Spleen (tissue), 11 donors: Measurements from ENCODE around the gene SERPINA3. TPM values are rescaled to one million over a fixed set of nuclear protein-coding genes. Genes with fewer than 3 reads are reported as not detected.

Source experiments
- DNase-seq: peaks from one replicate; pipeline ENCODE4 v3.0.0-alpha.2; 2020
- H3K27ac ChIP-seq, 8 donors: fragments of 200-600 bp; sonication (generic) in 7 of 8; 1 replicate in 4 of 8; 2 replicates in 4 of 8; pipeline versions ENCODE4 v1.5.0 to v1.8.0; 2016 to 2021; ENCODE audit warnings: inconsistent platforms in 4 of 8, mild to moderate bottlenecking in 4 of 8, moderate library complexity in 1 of 8
- H3K27me3 ChIP-seq, 7 donors: fragments of 200-600 bp; sonication (generic) in 6 of 7; replicated peaks in 1 of 7; 1 replicate in 4 of 7; 2 replicates in 3 of 7; pipeline versions ENCODE4 v1.5.0 to v1.8.0; 2016 to 2021; ENCODE audit warnings: inconsistent platforms in 3 of 7, mild to moderate bottlenecking in 1 of 7
- H3K36me3 ChIP-seq, 6 donors: fragments of 200-600 bp; sonication (generic) in 5 of 6; 1 replicate in 4 of 6; 2 replicates in 2 of 6; pipeline versions ENCODE4 v1.5.0 to v1.8.0; 2016 to 2021; ENCODE audit warnings: inconsistent platforms in 2 of 6
- H3K4me1 ChIP-seq, 6 donors: fragments of 200-600 bp; sonication (generic) in 5 of 6; 1 replicate in 3 of 6; 2 replicates in 3 of 6; pipeline versions ENCODE4 v1.5.0 to v1.8.0; 2016 to 2021; ENCODE audit warnings: inconsistent platforms in 3 of 6
- H3K4me3 ChIP-seq, 8 donors: fragments of 200-600 bp; sonication (generic) in 7 of 8; 1 replicate in 4 of 8; 2 replicates in 4 of 8; pipeline versions ENCODE4 v1.5.0 to v1.8.0; 2016 to 2021; ENCODE audit warnings: inconsistent platforms in 4 of 8, mild to moderate bottlenecking in 4 of 8, moderate library complexity in 2 of 8
- H3K9me3 ChIP-seq, 8 donors: fragments of 200-600 bp; sonication (generic) in 7 of 8; 1 replicate in 4 of 8; 2 replicates in 4 of 8; pipeline versions ENCODE4 v1.5.0 to v1.8.0; 2016 to 2021; ENCODE audit warnings: inconsistent platforms in 4 of 8
- POLR2A ChIP-seq, 3 donors: fragments of 450-650 bp; IDR thresholded peaks; one replicate each; pipeline ENCODE4 v1.5.1; 2017; ENCODE audit warnings: antibody characterized with exemption in 3 of 3, mild to moderate bottlenecking in 1 of 3
- POLR2AphosphoS5 ChIP-seq, 3 donors: sonication (generic); formaldehyde crosslinking; IDR thresholded peaks; one replicate each; pipeline ENCODE4 v1.5.1; 2017; ENCODE audit warnings: antibody characterized with exemption in 3 of 3
- WGBS, 5 donors: extraction: QIAGEN DNeasy Blood & Tissue Kit in 3 of 5; methylation state at CpG; one replicate each; pipeline versions ENCODE4 v1.1.5 to v1.1.7; 2013 to 2018; 5-methylcytosine and 5-hydroxymethylcytosine counted together
- intact Hi-C: fragments of 100-400 bp; cut with DNase I; formaldehyde crosslinking; loops from one replicate; pipeline ENCODE4 v1.15.0; 2023; ENCODE audit warnings: low total_unique reads
- polyA plus RNA-seq, 3 donors: library from polyadenylated mRNA; stranded (reverse); fragments of 200-250 nt; gene quantifications; one replicate each; pipeline ENCODE4 v1.2.1, GENCODE V29; 2013
- total RNA-seq, 7 donors: library from RNA; depleted of rRNA in 3 of 7; stranded (reverse); fragments of >200 nt in 3 of 7; fragmentation: NEBNext Ultra II Directional in 4 of 7; extraction: Animal tissue kit (Norgen Biotek cat#: 25700) in 4 of 7; gene quantifications; one replicate each; pipeline versions ENCODE4 v1.1.0 to v1.2.1, GENCODE V29; 2016 to 2021
- TF ChIP-seq, protein P1 (sequence below), 11 experiments: fragments of 200-600 bp in 7 of 11; fragments of 450-650 bp in 4 of 11; sonication (generic) in 4 of 11; IDR thresholded peaks in 8 of 11; conservative IDR thresholded peaks in 3 of 11; 1 replicate in 7 of 11; 2 replicates in 4 of 11; pipeline versions ENCODE4 v1.4.0 to v1.8.0; 2016 to 2021; ENCODE audit warnings: antibody characterized with exemption in 11 of 11, inconsistent platforms in 4 of 11, mild to moderate bottlenecking in 1 of 11
- donor health status: healthy with polysubstance abuse.
- donor health status: DM: no; HTN: no; CAD: no; lungs with moderate emphysema.
- donor health status: DM: no; HTN: no; CAD: no.
- donor health status: Bipolar disorder and iron deficiency.
- donor health status: healthy.
- donor health status: DM: no; HTN: no; CAD: no.
- donor health status: DM: yes; HTN: yes; CAD: no.

SERPINA3 gene
- total and polyA plus RNA-seq, 10 donors, result 3.4 to 88.3 (median 10.2) TPM

GRCh38 chr14:94599656-94600004 lies 12.6 kb upstream of the SERPINA3 start:
- H3K27ac ChIP-seq, result peak overlapping the region; percentile 29 to 85 (median 74)
- 18 to 37% (median 25%) methylated on average over 3 of the region's 3 CpGs for WGBS, 5 donors
- DNase-seq, result peak; percentile 68
- peaks cover 0 to 28% (median 9%) of the 10 kb centered on the region in 6 donors for H3K4me1 ChIP-seq
- no peaks in the 10 kb centered on the region for H3K9me3 ChIP-seq
- no peaks in the 10 kb centered on the region for H3K36me3 ChIP-seq
- TF ChIP-seq POLR2A (IDR thresholded peaks at IDR 0.05) (no peak), POLR2AphosphoS5 (IDR thresholded peaks at IDR 0.05) (no peak)
- TF ChIP-seq, protein P1, sequence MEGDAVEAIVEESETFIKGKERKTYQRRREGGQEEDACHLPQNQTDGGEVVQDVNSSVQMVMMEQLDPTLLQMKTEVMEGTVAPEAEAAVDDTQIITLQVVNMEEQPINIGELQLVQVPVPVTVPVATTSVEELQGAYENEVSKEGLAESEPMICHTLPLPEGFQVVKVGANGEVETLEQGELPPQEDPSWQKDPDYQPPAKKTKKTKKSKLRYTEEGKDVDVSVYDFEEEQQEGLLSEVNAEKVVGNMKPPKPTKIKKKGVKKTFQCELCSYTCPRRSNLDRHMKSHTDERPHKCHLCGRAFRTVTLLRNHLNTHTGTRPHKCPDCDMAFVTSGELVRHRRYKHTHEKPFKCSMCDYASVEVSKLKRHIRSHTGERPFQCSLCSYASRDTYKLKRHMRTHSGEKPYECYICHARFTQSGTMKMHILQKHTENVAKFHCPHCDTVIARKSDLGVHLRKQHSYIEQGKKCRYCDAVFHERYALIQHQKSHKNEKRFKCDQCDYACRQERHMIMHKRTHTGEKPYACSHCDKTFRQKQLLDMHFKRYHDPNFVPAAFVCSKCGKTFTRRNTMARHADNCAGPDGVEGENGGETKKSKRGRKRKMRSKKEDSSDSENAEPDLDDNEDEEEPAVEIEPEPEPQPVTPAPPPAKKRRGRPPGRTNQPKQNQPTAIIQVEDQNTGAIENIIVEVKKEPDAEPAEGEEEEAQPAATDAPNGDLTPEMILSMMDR (IDR thresholded peaks at IDR 0.05 in 8 of 11, conservative IDR thresholded peaks at IDR 0.05 in 3 of 11), result no peak
- intact Hi-C loops, result no loop called here
- H3K4me3 ChIP-seq, result no peak overlapping the region
- H3K27me3 ChIP-seq, result peaks cover 0 to 8% (median 0%) of the 10 kb centered on the region in 7 donors

- no peaks in the 10 kb centered on the region for H3K36me3 ChIP-seq
- no peak overlapping the region for H3K4me3 ChIP-seq
- peaks cover 0 to 6% (median 0%) of the 10 kb centered on the region in 7 donors for H3K27me3 ChIP-seq
- intact Hi-C loops, result no loop called here
- peak; percentile 56 for DNase-seq
- 74 to 80% (median 76%) methylated on average over 11 of the region's 11 CpGs for WGBS, 5 donors
- H3K9me3 ChIP-seq, result no peaks in the 10 kb centered on the region
- peaks cover 0 to 28% (median 9%) of the 10 kb centered on the region in 6 donors for H3K4me1 ChIP-seq
- peak overlapping the region; percentile 29 to 85 (median 74) for H3K27ac ChIP-seq
- TF ChIP-seq, protein P1 (IDR thresholded peaks at IDR 0.05 in 8 of 11, conservative IDR thresholded peaks at IDR 0.05 in 3 of 11), result no peak
- TF ChIP-seq POLR2A (IDR thresholded peaks at IDR 0.05), result no peak
- peak in 2 of 3 donors; percentile 10 to 45 for TF ChIP-seq POLR2AphosphoS5 (IDR thresholded peaks at IDR 0.05)
Observed at GRCh38 chr14:94600148-94600545, 12.0 kb upstream of the SERPINA3 start.

DNA sequence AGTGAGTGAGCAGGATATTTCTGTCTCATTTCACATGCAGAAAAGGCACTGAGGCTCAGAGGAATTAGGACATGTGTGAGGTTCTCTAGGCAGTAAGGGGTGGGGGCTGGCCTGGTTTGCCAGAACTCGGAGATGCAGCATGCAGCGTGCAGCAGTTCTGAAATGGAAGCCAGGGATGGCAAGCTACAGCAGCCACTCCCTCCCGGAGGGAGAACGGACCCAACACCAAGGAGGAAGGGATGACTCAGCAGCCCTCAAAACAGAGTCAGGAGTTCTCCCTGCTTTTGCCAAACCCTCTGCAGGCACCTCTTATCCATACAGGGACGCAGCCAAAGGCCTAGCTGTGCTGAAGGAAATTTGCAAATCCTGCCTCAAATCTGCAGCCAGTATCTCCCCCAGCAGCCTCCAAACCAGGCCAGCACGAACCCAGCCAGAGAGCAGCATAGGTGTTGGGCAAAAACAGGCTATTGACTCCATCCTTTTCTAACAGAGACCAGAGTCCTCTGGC lies 10.3 kb upstream of the SERPINA3 start:
- DNase-seq, result peak; percentile 48
- Histone ChIP-seq H3K4me1 (peaks cover 0 to 28% (median 9%) of the 10 kb centered on the region in 6 donors), H3K36me3 (no peaks in the 10 kb centered on the region), H3K27me3 (peaks cover 0 to 6% (median 0%) of the 10 kb centered on the region in 7 donors), H3K4me3 (no peak overlapping the region), H3K9me3 (no peaks in the 10 kb centered on the region), H3K27ac (peak overlapping the region in 3 of 8 donors; percentile 6 to 21 (median 13))
- 21 to 37% (median 23%) methylated on average over 6 of the region's 6 CpGs for WGBS, 5 donors
- TF ChIP-seq POLR2A (IDR thresholded peaks at IDR 0.05), result no peak
- peak in 1 of 3 donors; percentile 9 for TF ChIP-seq POLR2AphosphoS5 (IDR thresholded peaks at IDR 0.05)
- TF ChIP-seq, protein P1 (IDR thresholded peaks at IDR 0.05 in 8 of 11, conservative IDR thresholded peaks at IDR 0.05 in 3 of 11), result no peak
- intact Hi-C loops, result no loop called here

DNA sequence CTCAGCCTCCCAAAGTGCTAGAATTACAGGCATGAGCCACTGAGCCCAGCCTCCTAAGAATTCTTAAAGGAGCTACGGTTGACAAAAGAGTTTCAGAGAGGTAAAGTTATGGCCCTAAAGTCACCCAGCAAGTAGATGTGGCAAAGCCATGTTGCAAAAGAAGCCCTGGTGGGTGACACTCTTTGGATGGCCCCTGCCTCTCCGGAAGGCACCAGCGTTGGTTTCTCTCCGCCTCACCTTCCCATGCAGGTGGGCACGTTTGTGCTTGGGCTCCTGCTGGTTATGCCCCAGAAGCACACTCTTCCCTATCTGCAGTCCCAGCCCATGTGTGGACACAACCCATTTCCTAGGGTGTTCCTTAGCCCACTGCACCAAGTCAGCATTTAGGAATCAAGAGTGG lies 9.5 kb upstream of the SERPINA3 start:
- H3K27ac ChIP-seq, result peak overlapping the region in 1 of 8 donors; percentile 21
- no peaks in the 10 kb centered on the region for H3K9me3 ChIP-seq
- TF ChIP-seq POLR2AphosphoS5 (IDR thresholded peaks at IDR 0.05) (no peak), POLR2A (IDR thresholded peaks at IDR 0.05) (no peak)
- no peaks in the 10 kb centered on the region for H3K36me3 ChIP-seq
- WGBS, 5 donors, result 83 to 92% (median 89%) methylated on average over 5 of the region's 5 CpGs
- H3K27me3 ChIP-seq, result peaks cover 0 to 6% (median 0%) of the 10 kb centered on the region in 7 donors
- DNase-seq, result peak; percentile 33
- no peak overlapping the region for H3K4me3 ChIP-seq
- H3K4me1 ChIP-seq, result peaks cover 0 to 28% (median 9%) of the 10 kb centered on the region in 6 donors
- intact Hi-C loops, result no loop called here
